Measurements from ENCODE around the gene DSG3.
"Not testable (repeated sequence)": the region's sequence is repeated elsewhere in the genome, so short reads cannot be mapped to it uniquely, and the experiment has no call there.

Gene DSG3

GRCh38 chr18:31505156-31505555 lies 57.6 kb downstream of the DSG3 start:
- TF ChIP-seq CTCF (IDR thresholded peaks at IDR 0.05; ENCODE audit: insufficient read depth, low read depth, low read length, missing control alignments): no peak
- DNase-seq (ENCODE audit: low read depth): no peak
- no peak overlapping the region for H3K4me3 ChIP-seq (ENCODE audit: low read length)

- no peak overlapping the region for H3K4me3 ChIP-seq (ENCODE audit: low read length)
- peak; percentile 29 for DNase-seq (ENCODE audit: low read depth)
- TF ChIP-seq CTCF (IDR thresholded peaks at IDR 0.05; ENCODE audit: insufficient read depth, low read depth, low read length, missing control alignments): peak; percentile 46
Observed at GRCh38 chr18:31506024-31506742, 58.6 kb downstream of the DSG3 start.

DNA sequence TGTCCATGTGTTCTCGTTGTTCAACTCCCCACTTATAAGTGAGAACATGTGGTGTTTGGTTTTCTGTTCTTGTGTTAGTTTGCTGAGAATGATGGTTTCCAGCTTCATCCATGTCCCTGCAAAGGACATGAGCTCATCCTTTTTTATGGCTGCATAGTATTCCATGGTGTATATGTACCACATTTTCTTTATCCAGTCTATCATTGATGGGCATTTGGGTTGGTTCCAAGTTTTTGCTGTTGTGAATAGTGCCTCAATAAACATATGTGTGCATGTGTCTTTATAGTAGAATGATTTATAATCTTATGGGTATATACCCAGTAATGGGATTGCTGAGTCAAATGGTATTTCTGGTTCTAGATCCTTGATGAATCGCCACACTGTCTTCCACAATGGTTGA lies 59.6 kb downstream of the DSG3 start:
- DNase-seq (ENCODE audit: low read depth); H3K4me3 ChIP-seq (ENCODE audit: low read length): not testable (repeated sequence)

DNA sequence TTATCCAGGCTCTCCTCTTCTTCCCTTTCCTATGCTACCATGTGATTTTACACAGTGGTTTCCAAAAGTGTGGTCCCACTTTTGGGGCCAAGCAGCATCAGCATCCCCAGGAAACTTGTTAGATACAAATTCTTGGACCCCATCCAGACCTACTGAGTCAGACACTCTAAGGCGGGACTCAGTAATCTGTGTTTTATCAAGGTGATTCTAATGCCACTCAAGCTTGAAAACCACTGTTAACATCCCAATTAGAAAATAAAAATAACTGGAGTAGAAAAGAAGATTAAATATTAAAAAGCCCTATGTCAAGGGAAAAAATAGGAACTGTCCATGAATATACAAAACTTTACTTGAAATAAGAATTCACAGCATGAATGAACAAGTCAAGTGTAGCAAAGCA lies 61.2 kb downstream of the DSG3 start:
- TF ChIP-seq CTCF (IDR thresholded peaks at IDR 0.05; ENCODE audit: insufficient read depth, low read depth, low read length, missing control alignments): no peak
- no peak overlapping the region for H3K4me3 ChIP-seq (ENCODE audit: low read length)
- peak; percentile 78 for DNase-seq (ENCODE audit: low read depth)

- no peak overlapping the region for H3K4me3 ChIP-seq (ENCODE audit: low read length)
- no peak for TF ChIP-seq CTCF (IDR thresholded peaks at IDR 0.05; ENCODE audit: insufficient read depth, low read depth, low read length, missing control alignments)
- no peak for DNase-seq (ENCODE audit: low read depth)
Observed at GRCh38 chr18:31509571-31509970, 62.0 kb downstream of the DSG3 start.

GRCh38 chr18:31510319-31510718 lies 62.8 kb downstream of the DSG3 start:
- no peak for TF ChIP-seq CTCF (IDR thresholded peaks at IDR 0.05; ENCODE audit: insufficient read depth, low read depth, low read length, missing control alignments)
- DNase-seq (ENCODE audit: low read depth): peak; percentile 90
- no peak overlapping the region for H3K4me3 ChIP-seq (ENCODE audit: low read length)

- peak; percentile 14 for TF ChIP-seq CTCF (IDR thresholded peaks at IDR 0.05; ENCODE audit: insufficient read depth, low read depth, low read length, missing control alignments)
- DNase-seq (ENCODE audit: low read depth): no peak
Observed at GRCh38 chr18:31511098-31511497, 63.6 kb downstream of the DSG3 start.

More at GRCh38 chr18:31511098-31511497, 63.6 kb downstream of the DSG3 start:
- no peak overlapping the region for H3K4me3 ChIP-seq (ENCODE audit: low read length)

All from epithelial cell of esophagus (primary cell).